GM21737 (cell line): ENCODE measurements around the gene SAMD1.

Experiments
- ATAC-seq: cut with Tn5 transposase; IDR thresholded peaks from one replicate; pipeline ENCODE4 v1.9.1; 2021; ENCODE audit warnings: mild to moderate bottlenecking, moderate library complexity; ENCODE audit not compliant: unreplicated experiment

SAMD1 gene

DNA sequence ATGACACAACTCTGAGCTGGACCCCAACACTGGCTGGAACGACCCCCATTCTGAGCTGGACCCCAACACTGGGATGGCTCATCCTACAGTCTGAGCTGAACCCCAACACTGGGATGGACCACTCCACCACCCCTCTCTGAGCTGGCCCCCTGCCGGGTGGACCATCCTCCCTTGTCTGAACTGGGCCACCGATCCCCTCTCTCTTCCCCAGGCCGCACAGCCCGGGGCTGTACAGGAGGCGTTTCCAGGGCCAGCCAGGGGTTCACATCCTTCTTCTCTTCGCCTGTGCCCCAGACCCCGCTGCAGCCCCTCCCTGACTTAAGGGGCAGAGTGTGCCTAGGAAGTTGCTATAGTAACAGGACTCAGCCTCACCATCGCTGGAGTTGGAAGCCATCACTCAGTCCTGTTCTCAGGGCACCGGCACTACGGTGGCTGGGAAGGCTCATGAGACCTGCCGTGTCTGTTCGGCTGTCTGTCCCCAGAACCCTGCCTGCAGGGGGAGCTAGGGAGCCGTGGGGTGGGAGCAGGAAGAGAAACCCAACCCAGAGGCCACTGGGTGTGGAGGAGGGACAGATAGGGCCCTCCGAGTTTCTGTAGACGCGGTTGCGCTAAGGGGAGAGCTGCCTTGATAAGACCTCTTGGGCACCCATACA lies 23.3 kb upstream of the SAMD1 start:
- ATAC-seq = no peak

DNA sequence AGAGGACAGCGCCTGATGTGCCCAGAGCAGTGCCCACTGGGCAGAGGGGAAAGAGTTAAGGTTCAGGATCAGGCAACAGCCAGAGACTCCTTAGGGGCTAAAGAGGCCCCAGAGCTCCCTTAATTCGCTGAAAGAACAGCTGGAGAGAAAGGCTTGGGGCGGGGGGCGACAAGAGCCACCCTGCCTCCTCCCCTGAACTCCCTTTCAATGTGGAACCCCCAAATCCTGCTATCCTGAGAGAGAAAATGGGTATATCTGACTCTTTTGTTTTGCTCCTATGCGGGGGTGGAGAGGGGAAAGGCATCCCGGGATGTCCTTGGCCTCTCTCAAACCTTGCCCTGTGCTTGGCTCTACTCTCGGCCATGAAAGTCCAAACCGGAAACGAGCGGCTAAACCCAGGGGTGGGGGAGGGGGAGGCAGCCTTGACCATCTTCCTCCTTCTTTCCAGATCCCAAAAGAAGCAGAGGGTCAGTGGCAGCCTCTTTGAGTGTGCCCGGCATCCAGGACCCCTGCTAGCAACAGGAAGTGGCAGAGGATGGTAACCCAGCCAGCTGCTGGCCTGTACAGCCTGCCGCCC lies 22.3 kb upstream of the SAMD1 start:
- ATAC-seq = no peak

DNA sequence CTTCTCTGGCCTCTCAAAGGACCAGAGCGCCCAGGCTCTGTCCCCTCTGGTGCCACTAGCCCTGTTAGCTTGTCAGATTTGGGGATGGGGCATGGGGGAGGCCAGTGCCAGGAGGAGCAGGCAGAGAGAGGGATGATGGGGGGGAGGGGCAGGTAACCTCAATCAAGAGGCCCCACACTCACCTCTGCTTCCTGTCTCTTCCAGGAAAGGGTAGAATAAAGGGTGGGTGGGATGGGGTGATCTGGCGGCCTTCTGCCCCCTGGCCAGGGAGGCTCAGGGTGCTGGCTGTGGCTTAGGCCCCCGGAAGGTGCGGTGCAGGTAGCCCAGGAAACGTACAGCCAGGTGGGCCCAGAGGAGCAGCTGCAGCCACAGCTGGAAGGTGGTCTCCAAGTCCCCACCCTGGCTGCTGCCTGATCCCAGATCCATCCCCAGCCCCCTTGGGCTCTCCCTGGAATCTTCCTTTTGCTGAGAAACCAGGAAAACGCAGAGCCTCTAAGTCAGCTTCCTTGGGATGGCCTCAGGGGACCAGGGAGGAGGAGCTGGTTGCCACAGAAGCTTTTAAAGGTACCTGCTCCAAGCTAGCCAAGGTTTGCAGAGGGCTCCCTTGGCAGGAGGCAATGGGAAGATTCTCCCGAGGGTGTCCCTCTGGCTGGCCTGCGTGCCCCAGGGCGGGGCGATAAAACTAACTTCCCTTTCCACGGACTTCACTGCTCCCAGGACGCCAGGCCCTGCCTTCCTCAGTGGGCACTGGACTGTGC lies 21.7 kb upstream of the SAMD1 start:
- no peak for ATAC-seq

DNA sequence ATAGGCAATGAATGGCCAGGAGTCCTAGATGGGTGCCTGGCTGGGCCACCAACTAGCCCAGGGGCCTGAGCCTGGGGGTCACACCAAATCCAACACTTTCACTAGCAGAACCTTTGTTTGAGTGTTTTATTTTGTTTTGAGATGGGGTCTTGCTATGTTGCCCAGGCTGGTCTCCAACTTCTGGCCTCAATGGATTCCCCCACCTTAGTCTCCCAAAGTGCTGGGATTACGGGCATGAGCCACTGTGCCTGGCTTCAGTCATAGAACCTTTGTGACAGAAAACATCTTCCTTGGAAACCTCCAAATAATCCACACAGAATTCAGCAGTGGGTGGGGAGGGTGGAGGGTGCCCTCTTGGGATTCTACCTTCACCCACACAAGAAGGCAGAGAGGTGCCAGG lies 20.9 kb upstream of the SAMD1 start:
- no peak for ATAC-seq

DNA sequence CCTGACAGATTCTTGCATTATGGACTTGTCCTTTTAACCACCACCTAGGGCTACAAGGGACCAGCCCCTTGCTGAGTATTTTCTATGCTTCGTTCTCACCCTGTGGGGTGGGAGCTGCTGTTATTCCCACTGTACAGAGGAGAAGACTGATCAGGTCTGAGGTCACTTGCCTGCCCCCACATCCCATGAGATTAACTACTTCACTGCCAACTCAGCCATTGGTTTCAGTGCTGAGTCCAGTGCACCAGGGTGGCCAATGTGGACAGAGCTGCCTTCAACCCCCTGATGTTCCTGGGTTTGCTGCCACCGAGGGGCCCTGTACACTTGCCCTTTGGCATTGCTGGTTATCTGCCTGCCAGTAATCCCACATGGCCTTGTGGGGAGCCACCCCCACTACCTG lies 20.1 kb upstream of the SAMD1 start:
- ATAC-seq = no peak

DNA sequence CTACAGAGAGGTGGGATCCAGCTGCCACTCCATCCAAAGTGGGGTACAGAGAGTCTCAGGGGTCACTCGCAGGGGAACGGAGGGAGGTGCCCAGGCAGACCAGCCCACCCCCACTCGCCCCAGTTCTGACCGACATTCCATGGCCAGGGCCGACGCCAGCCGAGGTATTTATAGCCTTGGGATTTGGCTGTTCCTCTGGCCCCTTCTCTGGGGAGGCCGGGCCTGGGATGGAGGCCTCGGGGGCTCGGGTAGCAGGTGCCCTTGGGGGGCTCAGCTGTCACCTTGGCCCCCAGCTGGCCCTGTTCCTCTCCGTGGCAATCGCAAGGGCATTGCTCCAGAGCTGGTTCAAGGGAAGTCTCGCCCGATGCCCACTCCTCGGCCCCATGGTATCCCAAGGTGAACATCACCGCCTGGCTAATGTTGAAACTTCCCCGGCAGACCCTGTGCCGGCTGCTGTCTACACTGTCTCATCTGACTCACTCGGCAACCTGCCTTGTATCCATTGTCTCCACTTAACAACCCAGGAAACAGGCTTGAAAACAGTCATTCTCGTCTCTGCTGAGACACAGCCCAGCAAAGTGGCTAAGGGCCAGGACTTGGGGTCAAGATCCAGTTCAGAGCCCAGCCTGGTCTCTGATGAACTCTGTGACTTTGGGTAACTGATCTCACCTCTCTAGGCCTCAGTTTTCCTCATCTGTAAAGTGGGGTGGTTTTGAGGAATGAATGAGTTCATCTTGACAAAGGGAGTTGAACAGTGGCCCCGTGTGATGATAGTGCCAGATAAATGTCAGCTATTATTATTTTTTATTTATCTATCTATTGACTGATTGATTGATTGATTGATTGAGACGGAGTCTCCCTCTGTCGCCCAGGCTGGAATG lies 17.3 kb upstream of the SAMD1 start:
- ATAC-seq = no peak

DNA sequence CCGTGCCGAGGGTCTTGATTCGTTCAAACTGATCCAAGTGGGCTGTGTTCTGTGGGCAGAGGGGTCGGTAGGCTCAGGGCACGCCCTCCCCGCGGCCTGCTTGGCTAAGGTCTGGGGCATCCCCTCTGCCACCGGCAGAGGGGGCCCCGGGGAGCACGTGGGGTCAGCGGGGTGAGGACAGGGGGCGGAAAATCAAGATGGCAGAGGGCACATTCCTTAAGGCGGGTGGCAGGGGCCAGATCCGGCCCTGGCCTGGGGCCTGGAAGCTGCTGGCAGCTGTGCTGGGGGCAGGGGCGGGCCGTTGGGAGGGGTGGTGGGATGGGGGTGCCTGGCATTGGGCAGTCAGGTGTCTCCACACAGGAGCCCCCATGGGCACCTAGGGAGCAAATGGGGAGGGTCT lies 16.3 kb upstream of the SAMD1 start:
- ATAC-seq = no peak

DNA sequence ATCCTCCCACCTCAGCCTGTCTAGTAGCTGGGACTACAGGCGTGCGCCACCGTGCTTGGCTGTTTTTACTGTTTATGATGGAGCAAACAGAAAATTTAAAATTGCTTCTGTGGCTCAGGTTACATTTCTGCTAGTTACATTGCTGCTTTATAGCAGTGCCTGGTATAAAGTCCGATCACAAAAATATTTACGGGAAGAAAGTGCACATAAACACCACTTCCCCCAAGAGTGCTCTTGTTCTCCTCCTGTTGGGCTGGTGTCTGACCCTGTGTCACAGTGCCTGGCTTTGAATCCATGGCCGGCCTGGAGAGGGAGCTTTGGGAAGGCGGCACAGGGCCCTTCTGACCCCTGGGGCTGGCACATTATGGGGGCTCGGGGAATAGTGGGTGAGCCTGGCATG lies 15.1 kb upstream of the SAMD1 start:
- ATAC-seq = no peak

DNA sequence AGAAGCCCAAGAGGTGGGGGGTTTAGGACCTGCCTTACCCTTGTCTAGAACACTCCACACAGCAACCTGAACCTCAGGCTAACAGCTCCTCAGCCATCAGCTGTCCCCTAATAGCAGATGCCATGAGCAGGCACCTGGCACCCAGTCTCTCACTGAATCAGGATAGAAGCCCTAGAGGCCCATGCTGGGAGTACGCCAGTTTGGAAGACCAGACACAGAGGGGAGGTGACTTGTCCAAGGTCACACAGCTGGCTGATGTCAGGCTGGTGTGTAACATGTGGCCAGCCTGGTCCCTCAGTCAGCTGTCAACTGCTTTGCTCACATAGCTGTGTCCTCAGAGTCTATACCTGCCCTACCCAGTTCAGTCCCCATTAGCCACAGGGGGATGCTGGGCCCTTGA lies 12.8 kb upstream of the SAMD1 start:
- no peak for ATAC-seq

DNA sequence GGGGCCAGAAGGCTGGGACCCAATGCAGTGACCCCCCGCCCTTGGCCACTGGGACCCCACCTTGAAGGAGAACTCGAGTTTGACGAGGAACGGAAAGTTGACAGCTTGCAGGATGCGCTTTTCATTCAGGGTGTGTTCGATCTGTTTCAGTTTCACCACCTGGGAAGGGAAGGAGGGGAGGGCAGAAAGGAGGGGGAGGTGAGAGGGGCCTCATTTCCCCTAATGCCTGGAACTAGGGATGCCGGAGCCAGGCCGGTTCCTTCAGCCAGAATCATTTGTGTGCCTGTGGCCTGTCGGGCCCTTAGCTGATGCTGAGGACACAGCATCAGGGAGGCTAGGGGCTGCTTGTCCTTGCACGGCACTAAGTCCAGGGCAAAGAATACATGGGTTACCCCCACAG lies 12.2 kb upstream of the SAMD1 start:
- no peak for ATAC-seq

DNA sequence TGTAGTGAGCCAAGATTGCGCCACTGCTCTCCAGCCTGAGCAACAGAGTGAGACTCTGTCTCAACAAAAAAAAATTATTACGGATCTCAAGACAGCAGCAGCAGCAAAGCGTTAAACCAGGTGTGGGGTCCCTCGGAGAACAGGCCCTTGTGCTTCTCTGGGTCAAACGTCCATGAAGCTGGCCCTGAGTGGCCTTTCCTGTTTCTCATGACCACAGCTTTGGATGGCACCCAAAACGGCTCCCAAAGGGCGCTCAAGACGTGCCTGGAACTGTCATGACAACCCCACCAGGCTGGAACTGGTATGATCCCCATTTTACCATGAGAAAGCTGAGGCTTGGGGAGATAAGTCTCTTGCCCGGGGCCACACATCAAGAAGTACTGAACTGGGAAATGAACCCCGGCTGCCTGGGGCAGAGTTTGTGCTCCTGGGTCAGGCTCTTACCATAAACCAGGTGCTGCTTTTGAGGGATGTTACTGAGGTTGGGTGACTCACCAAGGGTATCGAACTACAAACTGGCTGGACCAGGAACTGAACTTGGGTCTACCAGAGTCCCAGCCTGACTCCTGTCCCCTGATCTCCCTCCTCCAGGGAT lies 11.6 kb upstream of the SAMD1 start:
- ATAC-seq = no peak

DNA sequence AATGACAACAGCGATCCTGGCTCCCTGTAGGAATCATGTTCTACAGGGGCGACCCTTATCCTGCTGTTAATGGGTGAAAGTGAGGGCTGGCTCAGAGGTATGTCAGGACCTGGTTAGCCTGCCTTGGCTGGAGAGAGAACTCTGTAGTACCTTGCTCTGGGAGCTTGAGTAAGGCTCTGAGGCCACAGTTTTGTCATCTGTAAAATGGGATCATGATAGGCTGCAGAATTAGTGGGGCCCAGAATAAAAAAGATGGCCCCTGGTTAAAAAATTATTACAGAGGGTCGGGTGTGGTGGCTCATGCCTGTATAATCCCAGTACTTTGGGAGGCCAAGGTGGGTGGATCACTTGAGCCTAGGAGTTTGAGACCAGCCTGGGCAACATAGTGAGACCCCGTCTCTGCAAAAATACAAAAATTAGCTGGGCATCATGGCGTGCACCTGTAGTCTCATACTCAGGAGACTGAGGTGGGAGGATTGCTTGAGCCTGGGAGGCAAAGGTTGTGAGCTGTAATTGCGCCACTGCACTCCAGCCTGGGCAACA lies 10.5 kb upstream of the SAMD1 start:
- no peak for ATAC-seq

DNA sequence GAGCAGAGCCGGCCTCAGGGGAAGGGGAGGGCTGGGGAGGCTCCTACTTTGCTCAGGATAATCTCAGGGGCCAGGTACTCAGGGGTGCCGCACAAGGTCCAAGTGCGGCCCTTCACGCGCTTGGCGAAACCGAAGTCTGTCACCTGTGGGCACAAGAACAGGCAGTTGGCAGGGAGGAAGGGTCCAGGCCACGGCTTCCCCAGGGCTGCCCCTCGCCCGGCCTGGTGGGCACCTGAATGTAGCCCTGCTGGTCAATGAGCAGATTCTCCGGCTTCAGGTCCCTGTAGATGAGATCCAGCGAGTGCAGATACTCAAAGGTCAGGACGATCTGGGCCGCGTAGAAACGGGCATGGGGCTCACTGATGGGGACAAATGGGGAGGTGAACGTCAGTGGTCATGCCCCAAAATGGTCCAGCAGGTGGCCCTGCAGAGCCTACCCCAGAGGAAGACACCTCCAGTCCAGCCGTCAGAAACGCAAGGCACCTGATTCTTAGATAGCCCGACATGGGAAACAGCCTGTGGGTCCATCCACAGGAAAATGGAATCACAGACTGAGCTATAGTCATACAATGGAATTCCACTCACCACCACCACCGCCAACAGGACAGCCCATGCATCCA lies 7.1 kb upstream of the SAMD1 start:
- ATAC-seq = no peak

DNA sequence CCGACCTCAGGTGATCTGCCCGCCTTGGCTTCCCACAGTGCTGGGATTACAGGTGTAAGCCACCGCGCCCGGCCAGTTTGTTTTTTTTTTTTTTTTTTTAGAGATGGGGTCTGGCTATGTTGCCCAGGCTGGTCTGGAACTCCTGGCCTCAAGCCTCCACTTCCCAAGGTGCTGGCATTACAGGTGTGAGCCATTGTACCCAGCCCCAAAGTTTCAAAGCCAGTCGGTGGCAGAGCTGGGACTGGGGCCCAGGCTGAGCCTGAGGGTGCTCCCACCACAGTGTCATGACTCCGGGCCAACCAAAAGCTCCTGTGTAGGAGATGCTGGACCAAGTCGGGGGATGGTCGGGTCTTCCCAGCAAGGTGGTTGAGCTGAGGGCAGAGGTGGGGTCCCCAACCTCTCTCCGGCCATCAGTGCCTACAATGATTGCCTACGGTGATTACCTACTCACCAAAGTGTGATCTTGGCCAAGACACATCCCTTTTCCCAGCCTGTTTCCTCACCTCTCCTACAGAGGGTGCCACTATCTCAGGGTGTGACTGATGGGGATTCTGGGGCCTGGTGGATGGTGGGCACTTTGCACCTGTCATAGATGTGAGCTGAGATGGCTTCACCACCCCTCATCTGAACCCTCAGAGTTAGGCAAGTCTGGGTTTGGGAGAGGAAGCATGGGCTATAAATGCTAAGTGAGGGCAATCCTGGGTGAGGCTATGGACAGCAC lies 5.9 kb upstream of the SAMD1 start:
- no peak for ATAC-seq

DNA sequence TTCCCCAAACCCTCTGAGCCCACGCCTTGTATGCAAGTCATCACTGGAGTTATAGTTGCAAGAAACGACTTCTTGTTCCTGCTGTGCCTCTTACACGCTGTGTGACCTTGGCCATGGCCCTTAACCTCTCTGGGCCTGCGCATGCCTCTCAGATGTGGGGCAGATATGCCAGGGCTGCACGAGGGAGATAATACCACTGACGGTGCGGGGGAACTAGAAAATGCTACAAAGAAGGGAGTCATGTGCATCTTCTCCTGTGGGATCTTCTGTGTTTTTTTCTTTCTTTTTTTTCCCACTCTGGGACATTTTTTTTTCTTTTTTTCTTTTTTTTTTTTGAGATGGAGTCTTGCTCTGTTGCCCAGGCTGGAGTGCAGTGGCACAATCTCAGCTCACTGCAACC lies 4.3 kb upstream of the SAMD1 start:
- ATAC-seq = no peak

DNA sequence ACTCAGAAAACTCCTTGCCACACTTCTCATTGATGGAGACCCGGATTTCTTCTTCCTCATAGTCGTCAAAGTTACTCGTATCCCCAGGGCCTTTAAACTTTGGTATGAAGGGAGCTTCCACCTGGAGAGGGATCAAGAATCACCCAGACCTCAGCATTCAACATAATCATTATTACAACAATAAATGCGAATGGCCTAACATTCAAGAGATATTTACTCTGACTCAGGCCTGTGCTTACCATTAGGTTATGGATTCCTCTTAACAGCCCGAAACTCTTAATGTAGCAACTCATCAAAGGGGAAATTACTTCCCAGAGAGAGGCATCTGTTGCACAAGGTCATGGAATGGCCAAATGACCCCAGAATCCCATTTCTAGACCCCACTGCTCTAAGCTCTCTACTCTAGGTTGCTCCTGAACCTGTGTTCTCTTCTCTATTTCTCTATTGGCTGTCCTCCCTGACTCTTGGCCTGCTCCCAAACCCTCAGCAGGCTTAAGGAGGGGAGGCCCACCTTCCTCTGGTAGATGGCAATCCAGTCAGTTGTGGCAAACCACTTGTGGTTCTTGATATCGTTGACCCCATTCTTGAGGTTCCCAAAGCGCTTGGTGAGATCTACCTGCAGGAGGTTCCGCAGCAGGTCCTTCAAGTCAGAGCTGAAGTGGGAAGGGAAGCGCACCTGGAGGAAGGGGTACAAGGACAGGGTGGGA lies 2.7 kb upstream of the SAMD1 start:
- no peak for ATAC-seq

DNA sequence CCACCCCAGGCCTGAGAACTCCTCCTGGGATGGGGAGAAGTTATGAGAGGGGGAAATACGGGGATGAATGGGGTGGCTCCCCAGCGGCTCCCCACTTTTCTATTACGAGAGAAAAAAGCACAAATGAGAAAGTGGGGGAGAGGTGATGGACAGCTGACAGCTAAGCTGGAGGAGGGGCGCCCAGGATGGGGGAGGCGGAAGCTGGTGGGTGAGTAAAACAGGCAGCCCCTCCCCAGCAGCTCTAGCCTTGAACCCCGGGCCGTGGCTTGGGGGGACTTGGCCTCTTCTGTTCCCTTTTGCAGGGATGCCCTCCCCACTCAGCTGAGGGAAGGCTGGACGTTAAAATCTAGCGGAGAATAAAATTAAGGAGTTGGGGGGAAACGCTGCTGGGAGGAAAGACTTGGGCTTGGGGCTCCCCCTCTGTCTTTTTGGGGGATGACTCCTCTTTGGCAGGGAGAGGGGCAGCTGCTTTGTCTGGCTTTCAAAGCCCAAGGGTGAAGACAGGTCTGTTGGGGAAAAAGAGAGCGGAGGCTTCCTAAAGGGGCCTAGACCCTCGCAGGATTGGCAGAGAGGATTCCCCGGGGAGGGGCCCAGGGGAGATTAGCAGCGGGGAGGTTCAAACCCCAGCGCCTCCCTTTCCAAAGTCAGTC lies 1.4 kb upstream of the SAMD1 start:
- peak; percentile 4 for ATAC-seq

DNA sequence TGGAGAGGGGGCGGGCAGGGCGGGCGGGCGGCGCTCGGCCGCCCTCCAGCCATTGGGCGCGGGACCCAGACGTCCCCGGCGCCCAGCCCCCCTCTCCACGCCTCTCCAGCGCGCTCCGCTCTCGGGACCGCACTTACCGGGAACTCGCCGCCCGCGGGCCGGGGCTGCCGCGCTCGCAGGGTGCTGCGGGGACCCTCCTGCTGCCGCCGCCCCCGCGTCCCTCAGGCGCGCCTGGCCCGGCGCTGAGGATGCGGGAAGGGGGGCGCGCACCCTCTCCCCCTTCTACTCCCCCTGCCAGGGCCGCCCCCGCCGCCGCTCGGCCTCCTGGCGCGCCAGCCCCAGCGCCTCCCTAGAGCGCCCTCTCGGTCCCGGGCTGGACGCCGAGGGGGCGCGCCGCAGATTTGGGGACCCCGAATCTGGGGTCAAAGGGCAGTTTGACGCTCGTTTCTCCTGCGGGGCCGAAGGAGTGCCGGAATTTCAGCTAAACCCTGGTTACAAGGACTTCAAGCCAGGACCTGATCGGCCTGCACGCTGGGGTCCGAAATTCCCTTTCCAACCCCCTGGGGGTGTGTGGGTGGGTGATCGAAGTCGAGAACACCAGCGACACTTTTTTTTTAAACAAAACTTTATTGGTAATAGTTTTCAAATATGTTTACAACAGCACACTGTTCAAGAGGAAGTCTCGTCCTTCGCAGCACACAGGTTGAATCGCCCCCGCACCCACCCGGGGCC lies 696 bp upstream of the SAMD1 start:
- peak; percentile 51 for ATAC-seq
